ENCODE results near the gene CTBP1. TPM values are rescaled to one million over a fixed set of nuclear protein-coding genes. Genes with fewer than 3 reads are reported as not detected.

The CTBP1 gene
- total and polyA plus RNA-seq, 2 of the 8 experiments (the other 6 are each of a cell fraction or from before 2014, with no cell fraction given): 128 to 185 TPM

GRCh38 chr4:1240721-1241465 lies 8.0 kb downstream of the CTBP1 start:
- H4K20me1 ChIP-seq (replicated peaks in 1 of 2; ENCODE audit: control insufficient read depth in 1 of 2, insufficient read depth in 2 of 2, low read length in 2 of 2): peaks cover 19 to 45% of the 10 kb centered on the region in 2 experiments
- no peak overlapping the region for H4K5ac ChIP-seq (ENCODE audit: insufficient read length, low read depth, low read length)
- H3K14ac ChIP-seq (ENCODE audit: insufficient read length): no peak overlapping the region
- FAIRE-seq (no peak), DNase-seq (ENCODE audit: low read depth in 1 of 2, low spot score in 2 of 2) (no peak)
- H3K27me3 ChIP-seq (replicated peaks in 1 of 4; ENCODE audit: control insufficient read depth in 3 of 4, extremely low read depth in 1 of 4, insufficient read depth in 3 of 4, low read length in 3 of 4): no peaks in the 10 kb centered on the region
- ChIA-PET POLR2A (ENCODE audit: partially characterized antibody) (interaction anchor here (1.2 kb wide), 1 partner anchor 56 kb away, joined by 4 read pairs; no protein-coding TSS in a partner anchor), CTCF (ENCODE audit: partially characterized antibody) (interaction anchor here (0.6 to 1.4 kb wide), 4 partner anchors 9 to 115 kb away, joined by 3 to 4 read pairs (median 3); no protein-coding TSS in a partner anchor)
- no peak overlapping the region for H3K4me3 ChIP-seq (ENCODE audit: extremely low read depth in 1 of 4, insufficient read depth in 2 of 4, low read depth in 3 of 4, low read length in 4 of 4)
- no peak overlapping the region for H2AFZ ChIP-seq (ENCODE audit: low read length)
- no peak overlapping the region for H3K18ac ChIP-seq (ENCODE audit: extremely low read depth, low read length)
- no peak overlapping the region for H2BK12ac ChIP-seq (ENCODE audit: low read depth, low read length)
- peaks cover 37 to 61% of the 10 kb centered on the region in 2 experiments for H3K79me2 ChIP-seq (ENCODE audit: control insufficient read depth in 1 of 2, insufficient read depth in 2 of 2, low read length in 2 of 2)
- H3K56ac ChIP-seq (replicated peaks; ENCODE audit: insufficient read length, low read depth, low read length): no peak overlapping the region
- H3K27ac ChIP-seq (ENCODE audit: low read depth, low read length): no peak overlapping the region
- H3K23ac ChIP-seq (ENCODE audit: insufficient read length): no peak overlapping the region
- no peak overlapping the region for H2BK20ac ChIP-seq (ENCODE audit: low read length)
- peaks cover 0 to 5% (median 0%) of the 10 kb centered on the region in 4 experiments; a peak in 2 of 7 replicates for H3K4me1 ChIP-seq (replicated peaks in 1 of 4; ENCODE audit: control insufficient read depth in 3 of 4, insufficient read depth in 4 of 4, low read length in 3 of 4)
- H2AK5ac ChIP-seq (ENCODE audit: low read depth, low read length): no peak overlapping the region
- H2BK15ac ChIP-seq (ENCODE audit: low read length): no peak overlapping the region
- no peak overlapping the region for H3K4me2 ChIP-seq (ENCODE audit: insufficient read depth in 1 of 2, low read depth in 2 of 2, low read length in 2 of 2)
- H3K9ac ChIP-seq (replicated peaks in 1 of 4; ENCODE audit: extremely low read depth in 1 of 4, low read depth in 3 of 4, low read length in 3 of 4): no peak overlapping the region
- no peaks in the 10 kb centered on the region for H3K23me2 ChIP-seq (ENCODE audit: low read depth, low read length)
- no peak overlapping the region for H2BK5ac ChIP-seq (ENCODE audit: low read depth, low read length)
- no peaks in the 10 kb centered on the region for H3K9me3 ChIP-seq (ENCODE audit: insufficient read depth in 2 of 2, low read depth in 1 of 2, low read length in 1 of 2)
- peaks cover 2 to 35% (median 12%) of the 10 kb centered on the region in 4 experiments; a peak in 5 of 8 replicates for H3K36me3 ChIP-seq (ENCODE audit: control insufficient read depth in 2 of 4, insufficient read depth in 4 of 4, low read length in 3 of 4)
- 94% methylated on average over 37 of the region's 37 CpGs; no CpG with 5 or more reads in 1 of the 2 experiments for WGBS, 2 experiments (ENCODE audit: extremely low coverage in 1 of 2, insufficient coverage in 1 of 2, insufficient read length in 1 of 2, insufficient replicate concordance in 2 of 2, low coverage in 1 of 2, low lambda C conversion rate in 2 of 2, missing lambda C conversion rate in 1 of 2)
- no peak overlapping the region for H3K4ac ChIP-seq (replicated peaks; ENCODE audit: insufficient read length, low read depth, low read length)
- TF ChIP-seq TBP (IDR thresholded peaks at IDR 0.05; ENCODE audit: low read depth, low read length) (no peak), E2F6 (IDR thresholded peaks at IDR 0.05) (no peak)
- H4K8ac ChIP-seq (ENCODE audit: extremely low read depth, insufficient read depth, low read length): no peak overlapping the region; the same call in 1 of the 2 replicates
- peaks cover 24% of the 10 kb centered on the region; the same call in 1 of the 2 replicates for H3K79me1 ChIP-seq (ENCODE audit: low read depth, low read length)
- no peak overlapping the region for H2BK120ac ChIP-seq (replicated peaks; ENCODE audit: low read depth, low read length)
- no peak overlapping the region for H4K91ac ChIP-seq (replicated peaks; ENCODE audit: insufficient read length, low read length)
